Cardiac fibroblast (primary cell): ENCODE measurements around the gene HSDL1.

Source experiments
- DNase-seq, 2 donors: peaks; one replicate each; pipeline versions ENCODE4 v3.0.0 to v3.0.0-alpha.2; 2010; ENCODE audit warnings: low read depth in 2 of 2
- H3K4me3 ChIP-seq, 2 donors: replicated peaks in 1 of 2; 1 replicate in 1 of 2; 2 replicates in 1 of 2; pipeline ENCODE4 v1.5.1; 2011; ENCODE audit warnings: low read depth in 2 of 2, low read length in 2 of 2, mild to moderate bottlenecking in 2 of 2, moderate library complexity in 1 of 2
- CTCF ChIP-seq: IDR thresholded peaks from one replicate; pipeline ENCODE4 v1.5.1; 2011; ENCODE audit warnings: low read depth, mild to moderate bottlenecking, low read length, inconsistent platforms

HSDL1 gene

GRCh38 chr16:84095466-84095865, 49.5 kb downstream of the HSDL1 start:
- no peak for DNase-seq
- H3K4me3 ChIP-seq = no peak overlapping the region
- TF ChIP-seq CTCF = no peak

- no peak for DNase-seq
- TF ChIP-seq CTCF = no peak
- H3K4me3 ChIP-seq = no peak overlapping the region
Measured at GRCh38 chr16:84093879-84094270, 51.1 kb downstream of the HSDL1 start.

GRCh38 chr16:84093120-84093878, 51.7 kb downstream of the HSDL1 start:
- no peak overlapping the region for H3K4me3 ChIP-seq
- TF ChIP-seq CTCF = no peak
- no peak for DNase-seq

- TF ChIP-seq CTCF = no peak
- DNase-seq = no peak
- H3K4me3 ChIP-seq = no peak overlapping the region
Measured at GRCh38 chr16:84091460-84091859, 53.5 kb downstream of the HSDL1 start.

GRCh38 chr16:84090211-84090610, 54.8 kb downstream of the HSDL1 start:
- DNase-seq = no peak
- TF ChIP-seq CTCF = no peak
- no peak overlapping the region for H3K4me3 ChIP-seq

GRCh38 chr16:84088695-84089395, 56.1 kb downstream of the HSDL1 start:
- DNase-seq = no peak
- H3K4me3 ChIP-seq = no peak overlapping the region
- no peak for TF ChIP-seq CTCF
